Left renal cortex interstitium (tissue), 4 donors: ENCODE data around the gene DOCK2. TPM values are rescaled to one million over a fixed set of nuclear protein-coding genes. Genes with fewer than 3 reads are reported as not detected.

Experiments
- DNase-seq, 4 donors: peaks; one replicate each; pipeline ENCODE4 v3.0.0-alpha.2; 2013; ENCODE audit warnings: low read depth in 4 of 4, low spot score in 2 of 4, missing footprints in 1 of 4
- polyA plus RNA-seq, 4 donors: library from polyadenylated mRNA; unstranded; fragments of 120-200 nt; gene quantifications; one replicate each; pipeline ENCODE4 v1.2.1, GENCODE V29; 2013; ENCODE audit not compliant: insufficient read length in 4 of 4

Gene DOCK2
- polyA plus RNA-seq, 4 donors, result 2.1 to 3.4 (median 3.0) TPM

- no peak for DNase-seq
Observed at GRCh38 chr5:169670769-169671525, 33.9 kb downstream of the DOCK2 start.

DNA sequence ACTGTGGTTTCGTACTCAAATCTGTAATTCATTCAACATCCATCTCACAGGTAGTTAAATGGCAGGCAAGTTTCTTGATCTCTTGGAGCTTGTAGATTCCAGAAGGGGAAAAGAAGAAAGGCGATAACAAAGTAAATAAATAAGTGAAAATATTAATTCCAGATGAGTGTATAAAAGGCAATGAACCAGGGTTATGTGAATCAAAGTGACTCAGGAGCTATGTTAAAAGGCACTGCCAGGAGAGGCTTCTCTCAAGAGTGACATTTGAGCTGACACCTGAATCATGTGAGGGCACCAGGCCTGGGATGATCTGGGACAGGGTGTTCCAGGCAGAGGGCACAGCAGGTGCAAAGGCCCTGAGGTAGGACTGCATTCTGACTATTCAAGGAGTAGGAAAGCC, 45.0 kb downstream of the DOCK2 start:
- no peak for DNase-seq

- no peak for DNase-seq
Observed at GRCh38 chr5:169686137-169686536, 49.1 kb downstream of the DOCK2 start.

- no peak for DNase-seq
Observed at GRCh38 chr5:169688106-169688505, 51.0 kb downstream of the DOCK2 start.

DNA sequence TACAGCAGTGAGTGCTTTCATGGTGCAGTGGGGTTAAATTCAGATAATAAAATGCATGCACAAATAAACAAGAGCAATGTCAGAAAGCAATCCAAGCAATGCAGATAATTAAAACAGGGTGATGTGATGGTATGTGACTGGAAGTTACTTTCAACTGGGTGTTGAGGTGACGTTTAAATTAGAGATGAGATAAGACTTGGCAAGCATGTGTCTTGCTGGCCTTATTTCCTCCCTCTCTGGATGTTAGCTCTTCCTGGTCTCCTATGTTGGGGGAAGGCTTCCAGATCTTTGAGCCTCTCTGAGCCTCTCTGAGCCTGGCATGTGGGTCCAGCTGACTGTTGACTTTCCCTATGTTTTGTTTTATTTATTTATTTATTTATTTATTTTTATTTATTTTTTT, 54.4 kb downstream of the DOCK2 start:
- DNase-seq, result no peak

GRCh38 chr5:169694091-169694625, 57.1 kb downstream of the DOCK2 start:
- no peak for DNase-seq

DNA sequence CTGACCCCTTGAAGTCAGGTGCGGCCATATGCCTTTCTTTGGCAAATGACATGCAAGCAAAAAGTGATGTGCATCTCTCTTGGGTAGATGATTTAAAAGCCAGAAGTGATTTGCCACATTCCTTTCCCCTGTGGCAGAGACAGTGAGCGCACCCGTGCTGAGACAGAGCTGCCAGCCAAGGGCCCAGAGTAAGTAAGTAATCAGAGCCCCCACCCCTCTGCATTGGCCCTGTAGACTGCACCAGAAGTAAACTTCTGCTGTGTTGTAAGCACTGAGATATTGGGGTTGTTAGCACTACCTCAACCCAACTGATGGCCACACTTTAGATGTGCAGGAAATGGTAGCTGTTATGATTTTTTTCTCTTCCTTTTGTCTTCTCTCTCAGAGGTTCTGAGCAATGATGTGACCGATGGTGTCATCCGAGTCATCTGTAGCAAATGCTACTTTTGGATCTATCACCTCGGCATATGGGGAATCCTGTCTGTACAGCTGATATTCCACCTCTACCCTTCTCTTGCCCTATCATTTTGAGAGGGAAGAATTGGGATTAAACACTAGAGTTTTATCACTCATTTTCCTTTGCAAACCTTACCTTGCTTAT, 58.0 kb downstream of the DOCK2 start:
- DNase-seq, result no peak

DNA sequence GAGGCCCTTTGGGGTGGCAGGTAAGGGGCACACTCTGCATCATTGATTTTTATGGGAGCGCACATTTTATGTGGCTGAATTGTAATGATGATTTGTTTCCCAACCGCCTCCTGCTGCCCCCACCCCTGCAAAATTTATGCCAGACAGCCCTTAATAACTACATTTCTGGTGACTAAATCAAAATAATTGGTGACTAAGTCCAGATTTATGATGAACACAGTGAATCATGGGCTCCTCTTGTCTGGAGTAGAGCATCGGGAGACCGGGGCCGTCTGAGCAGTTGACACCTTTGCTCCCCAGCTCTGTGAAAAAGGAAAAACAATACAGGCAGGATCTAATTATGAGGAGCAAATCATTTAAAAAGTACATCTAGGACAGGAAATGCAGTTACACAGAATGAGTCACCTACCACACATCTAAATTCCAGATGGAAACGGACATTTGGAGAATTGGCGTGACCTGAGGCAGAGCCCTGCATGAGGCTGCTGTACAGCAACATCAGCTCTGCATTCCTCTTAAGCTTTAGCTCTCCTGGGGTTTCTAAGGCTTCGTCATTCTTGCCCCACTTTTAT, 58.9 kb downstream of the DOCK2 start:
- DNase-seq, result no peak

DNA sequence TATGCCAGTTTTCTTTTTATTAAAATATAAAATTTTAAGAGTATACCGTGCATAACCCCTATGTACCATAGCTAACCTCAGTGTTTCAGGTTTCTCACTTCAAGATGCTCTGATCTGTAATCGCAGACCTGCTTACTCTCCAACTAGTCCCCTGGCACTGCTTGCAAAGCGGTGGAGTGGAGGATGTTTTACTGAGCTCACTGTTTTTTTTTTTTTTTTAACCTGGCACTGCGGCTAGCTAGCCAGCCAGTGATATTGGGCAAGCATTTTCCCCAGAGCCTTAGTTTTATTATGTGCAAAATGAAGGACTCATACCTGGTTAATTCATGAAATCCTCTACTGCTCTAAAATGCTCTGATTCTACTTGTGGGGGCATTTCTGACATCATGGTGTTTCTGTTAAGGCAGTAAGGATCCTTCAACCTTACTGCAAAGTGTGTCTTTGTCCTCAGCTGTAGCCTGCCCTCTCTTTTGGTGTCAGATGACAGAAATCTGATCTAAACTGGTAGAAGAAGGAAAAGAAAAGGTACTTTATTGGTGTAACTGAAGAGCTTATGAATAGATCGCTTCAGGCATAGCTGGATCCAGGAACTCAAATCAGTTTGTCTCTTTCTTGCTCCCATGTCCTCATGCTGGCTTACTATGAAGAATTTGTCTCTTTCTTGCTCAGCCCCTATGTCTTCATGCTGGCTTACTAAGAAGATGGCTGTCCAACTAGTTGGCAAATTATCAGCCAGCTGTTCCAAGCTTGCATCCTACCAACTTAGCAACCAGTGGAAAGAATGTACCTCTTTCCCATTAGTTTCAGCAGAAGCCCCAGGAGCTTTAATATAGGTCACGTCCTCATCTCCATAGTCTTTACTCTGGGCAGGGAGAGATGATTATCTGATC, 59.8 kb downstream of the DOCK2 start:
- DNase-seq, result no peak

DNA sequence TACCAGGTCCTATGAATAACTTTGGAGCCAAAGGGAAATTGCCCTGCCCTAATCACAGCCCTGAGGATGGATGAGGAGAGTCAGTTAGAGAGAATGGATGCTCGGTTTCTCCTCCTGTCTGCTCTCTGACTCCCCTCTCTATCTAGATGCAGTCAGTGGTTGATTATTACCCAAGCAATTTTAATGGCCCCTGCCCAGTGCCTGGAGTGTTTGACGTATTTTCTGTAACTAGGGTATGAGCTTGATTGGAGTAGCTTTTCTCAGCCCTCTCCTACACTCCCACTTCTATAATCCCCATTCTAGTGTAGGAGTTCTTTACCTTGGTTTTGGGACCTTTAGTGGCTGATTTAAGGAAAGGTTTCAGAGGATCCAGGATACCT, 60.4 kb downstream of the DOCK2 start:
- DNase-seq, result no peak

GRCh38 chr5:169697976-169698375, 60.9 kb downstream of the DOCK2 start:
- DNase-seq, result no peak

- no peak for DNase-seq
Observed at GRCh38 chr5:169700611-169701010, 63.5 kb downstream of the DOCK2 start.

DNA sequence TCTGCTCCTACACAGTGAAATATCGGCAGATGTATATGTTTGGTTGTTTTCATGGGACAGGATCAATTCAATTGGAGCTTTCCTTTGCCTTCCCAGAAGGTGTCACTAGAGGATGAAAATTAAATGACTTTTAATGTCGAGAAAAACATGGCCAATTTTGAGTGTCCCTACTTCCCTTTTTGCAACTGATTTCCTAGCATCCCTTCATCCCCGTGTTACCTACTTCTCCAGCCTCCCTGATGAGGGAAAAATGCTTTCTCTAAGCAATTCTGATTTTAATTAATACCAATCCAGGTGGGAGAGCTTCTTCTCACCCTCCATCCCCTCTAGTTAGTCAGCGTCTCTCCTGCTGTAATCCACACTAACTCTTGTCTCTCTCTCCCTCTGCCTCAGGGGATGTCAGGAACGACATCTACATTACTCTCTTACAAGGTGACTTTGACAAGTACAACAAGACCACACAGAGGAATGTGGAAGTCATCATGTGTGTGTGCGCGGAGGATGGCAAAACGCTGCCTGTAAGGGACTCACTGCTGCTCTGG, 64.9 kb downstream of the DOCK2 start:
- no peak for DNase-seq

GRCh38 chr5:169702693-169703481, 65.8 kb downstream of the DOCK2 start:
- no peak for DNase-seq

GRCh38 chr5:169703813-169704212, 66.7 kb downstream of the DOCK2 start:
- no peak for DNase-seq

DNA sequence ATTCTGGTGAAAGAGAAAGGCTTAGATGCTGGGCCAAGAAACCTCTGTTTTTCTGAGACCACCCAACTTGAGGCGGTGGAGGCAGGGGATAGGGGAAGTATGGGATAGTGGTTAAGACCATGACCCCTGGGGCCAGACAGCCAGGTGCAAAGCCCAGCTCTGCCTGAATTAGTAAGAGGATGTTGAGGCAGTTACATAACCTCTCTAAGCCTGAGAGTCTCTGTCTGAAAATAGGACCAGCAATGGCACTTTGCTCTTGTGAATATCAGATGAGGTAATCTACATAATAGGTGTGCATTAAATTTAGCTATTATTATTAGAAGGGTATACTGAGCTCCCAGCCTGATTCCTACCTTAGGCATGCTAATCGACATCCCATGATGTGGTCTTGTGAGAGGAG, 68.2 kb downstream of the DOCK2 start:
- no peak for DNase-seq

DNA sequence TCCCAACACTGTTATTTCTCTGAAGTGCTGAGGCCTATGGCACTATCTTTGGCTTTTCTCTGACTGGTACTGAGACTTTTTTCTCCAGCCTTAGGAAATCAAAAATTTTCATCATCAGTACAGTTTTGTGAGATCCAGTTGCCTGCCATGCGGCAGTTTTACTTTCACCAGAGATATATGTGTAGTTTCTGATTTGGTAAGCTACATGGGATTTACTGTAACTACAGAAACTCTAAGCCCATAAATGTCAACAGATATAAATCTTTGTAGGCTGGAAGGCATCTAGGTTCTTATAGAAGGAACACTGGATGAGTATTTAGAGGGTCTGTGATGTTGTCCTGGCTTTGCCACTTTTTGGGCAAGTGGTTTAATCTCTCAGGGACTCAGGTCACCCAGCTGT, 69.0 kb downstream of the DOCK2 start:
- DNase-seq, result no peak

DNA sequence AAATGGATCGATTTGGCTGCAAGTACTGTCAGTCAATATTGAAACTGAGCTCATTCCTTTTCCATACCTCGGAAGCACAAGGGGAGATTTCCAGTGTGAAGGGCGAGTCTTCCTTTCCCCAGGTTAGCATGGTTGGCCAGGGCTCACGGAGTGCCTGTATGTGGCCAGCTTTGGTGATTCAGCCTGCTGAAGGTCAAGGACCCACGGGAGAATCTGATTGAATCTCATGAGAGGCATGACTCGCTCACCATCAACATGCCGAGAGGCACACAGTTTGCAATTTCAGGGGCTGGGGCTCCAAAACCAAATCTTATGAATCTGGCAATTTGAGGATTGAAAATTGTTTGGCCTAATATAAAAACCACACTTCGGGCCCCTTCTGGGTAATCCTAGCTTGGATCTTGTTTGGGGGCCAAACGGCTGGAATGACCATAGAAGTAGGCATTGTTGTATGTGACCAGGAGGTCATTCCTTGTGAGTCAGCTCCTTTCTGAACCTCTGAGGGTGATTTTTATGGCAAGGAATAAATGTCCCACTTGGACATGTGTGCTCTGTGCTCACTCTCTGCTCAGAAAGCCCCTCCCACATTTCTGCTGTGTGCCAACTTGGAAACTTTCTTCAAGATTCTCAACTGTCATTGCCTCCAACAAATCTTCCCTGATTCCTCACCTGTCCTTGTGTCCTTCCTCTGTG, 69.8 kb downstream of the DOCK2 start:
- DNase-seq, result no peak

GRCh38 chr5:169707686-169708085, 70.6 kb downstream of the DOCK2 start:
- DNase-seq, result no peak
